DOHH2 (cell line): ENCODE data around the gene COPS9.

Experiments used
- EZH2phosphoT487 ChIP-seq: fragments of 200-600 bp; sonication (generic); IDR thresholded peaks from 2 replicates; pipeline ENCODE4 v1.6.1; 2017; ENCODE audit warnings: borderline replicate concordance, mild to moderate bottlenecking, antibody characterized with exemption, low read length, moderate library complexity, mixed read lengths
- TF ChIP-seq, protein P1 (sequence below): fragments of 200-600 bp; sonication (generic); IDR thresholded peaks from one replicate; pipeline ENCODE4 v1.5.1; 2014; ENCODE audit warnings: antibody characterized with exemption, mild to moderate bottlenecking, low read depth, low read length; ENCODE audit not compliant: poor library complexity, severe bottlenecking

DNA sequence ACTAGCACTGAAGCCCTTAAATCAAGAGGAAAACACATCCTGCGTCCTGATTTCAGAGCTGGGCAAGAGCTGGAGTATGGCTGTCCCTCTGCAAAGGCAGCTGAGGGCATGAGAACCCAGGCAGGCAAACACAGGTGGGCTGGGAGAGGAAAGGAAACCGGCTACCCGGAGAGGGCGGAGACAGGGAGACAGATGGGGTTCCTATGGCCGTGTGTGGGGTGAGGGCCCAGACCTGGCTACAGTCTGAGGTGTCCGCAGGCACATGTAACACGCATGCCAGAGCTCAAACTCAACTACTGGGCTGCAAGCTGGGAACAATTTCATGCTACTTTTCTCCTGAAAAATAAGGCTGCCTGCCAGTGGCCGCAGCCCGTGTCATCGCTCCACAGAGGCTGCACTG is 2.7 kb downstream of the COPS9 start:
- TF ChIP-seq, protein P1, sequence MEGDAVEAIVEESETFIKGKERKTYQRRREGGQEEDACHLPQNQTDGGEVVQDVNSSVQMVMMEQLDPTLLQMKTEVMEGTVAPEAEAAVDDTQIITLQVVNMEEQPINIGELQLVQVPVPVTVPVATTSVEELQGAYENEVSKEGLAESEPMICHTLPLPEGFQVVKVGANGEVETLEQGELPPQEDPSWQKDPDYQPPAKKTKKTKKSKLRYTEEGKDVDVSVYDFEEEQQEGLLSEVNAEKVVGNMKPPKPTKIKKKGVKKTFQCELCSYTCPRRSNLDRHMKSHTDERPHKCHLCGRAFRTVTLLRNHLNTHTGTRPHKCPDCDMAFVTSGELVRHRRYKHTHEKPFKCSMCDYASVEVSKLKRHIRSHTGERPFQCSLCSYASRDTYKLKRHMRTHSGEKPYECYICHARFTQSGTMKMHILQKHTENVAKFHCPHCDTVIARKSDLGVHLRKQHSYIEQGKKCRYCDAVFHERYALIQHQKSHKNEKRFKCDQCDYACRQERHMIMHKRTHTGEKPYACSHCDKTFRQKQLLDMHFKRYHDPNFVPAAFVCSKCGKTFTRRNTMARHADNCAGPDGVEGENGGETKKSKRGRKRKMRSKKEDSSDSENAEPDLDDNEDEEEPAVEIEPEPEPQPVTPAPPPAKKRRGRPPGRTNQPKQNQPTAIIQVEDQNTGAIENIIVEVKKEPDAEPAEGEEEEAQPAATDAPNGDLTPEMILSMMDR = no peak
- no peak for TF ChIP-seq EZH2phosphoT487
